Stimulated activated CD8-positive, alpha-beta memory T cell treated with anti-CD3 and anti-CD28 coated beads, Interleukin-7, amount 100 ng/mL, for 1 hour (primary cell): ENCODE results near the gene NR5A2.

Experiments
- DNase-seq, 2 donors: peaks; one replicate each; pipeline ENCODE4 v3.0.0-alpha.2; 2020; ENCODE audit warnings: low read depth in 2 of 2

NR5A2 gene

DNA sequence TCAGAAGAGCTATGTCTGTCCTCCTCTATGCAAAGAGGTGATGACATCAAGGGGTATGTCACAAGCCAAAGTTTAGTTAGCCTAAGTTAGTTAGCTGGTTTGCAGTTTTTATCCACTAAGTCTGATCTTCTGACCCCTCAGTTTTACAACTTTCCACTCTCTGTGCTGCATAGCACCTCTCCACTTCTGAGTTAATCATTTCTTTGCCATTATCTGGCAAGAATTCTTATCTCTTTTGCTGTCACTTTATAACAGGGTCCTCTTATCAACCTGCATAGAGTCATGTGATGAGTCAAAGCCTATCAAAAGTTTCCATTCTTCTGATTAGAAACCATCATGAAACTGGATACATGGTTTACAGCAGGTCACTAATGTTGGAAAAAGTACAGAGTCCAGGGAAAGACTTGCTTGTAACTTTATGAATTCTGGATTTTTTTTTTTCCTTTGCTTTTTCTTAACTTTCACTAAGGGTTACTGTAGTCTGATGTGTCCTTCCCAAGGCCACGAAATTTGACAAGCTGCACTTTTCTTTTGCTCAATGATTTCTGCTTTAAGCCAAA lies at the start of gene NR5A2:
Gene NR5A2 (plus strand): TSS at position 447 of the 560 bp plus-strand sequence. CDS start 138 bp downstream, outside the sequence.
- no peak for DNase-seq

DNA sequence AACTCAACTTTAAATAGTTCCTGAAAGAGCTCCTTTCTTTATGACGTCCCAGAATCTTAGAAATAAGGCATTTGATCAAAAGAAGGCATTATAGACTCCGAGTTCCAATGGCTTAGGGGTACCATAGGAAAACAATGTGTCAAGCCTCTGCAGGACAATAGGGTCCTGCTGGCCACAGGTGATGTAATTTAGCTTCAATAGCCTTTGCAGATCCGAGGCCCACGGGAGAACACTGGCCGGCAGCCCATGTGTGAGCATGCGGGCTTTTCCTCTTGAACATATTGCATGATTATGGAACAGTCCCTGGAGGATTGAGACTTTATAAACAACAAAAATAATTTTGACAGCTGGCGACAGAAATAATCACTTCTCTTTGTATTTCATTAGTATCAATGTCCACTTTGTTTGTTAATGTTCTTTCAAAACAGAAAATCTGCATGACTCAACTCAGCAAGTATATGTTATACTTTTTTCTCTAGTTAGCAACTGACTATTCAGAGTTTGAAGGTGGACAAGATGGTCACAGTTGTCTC lies 49.0 kb upstream of the NR5A2 start:
- DNase-seq = no peak

DNA sequence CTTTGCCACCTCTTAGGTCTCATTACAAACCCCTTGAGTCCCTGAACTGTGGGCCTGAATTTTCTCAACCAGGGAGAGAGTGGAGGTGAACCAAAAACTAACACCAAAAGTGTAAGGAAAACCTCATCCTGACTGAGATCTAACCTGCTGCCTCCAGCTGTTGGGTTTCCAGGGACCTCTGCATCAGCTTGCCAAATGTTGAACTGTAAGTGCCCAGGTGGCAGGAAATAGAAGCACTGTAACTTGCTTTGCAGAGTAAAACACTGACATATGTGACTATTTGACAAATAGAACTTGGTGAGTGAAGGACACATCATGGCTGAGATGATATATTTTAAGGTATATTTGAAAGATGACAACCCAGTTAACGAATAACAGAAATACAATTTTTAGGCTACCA lies 48.4 kb upstream of the NR5A2 start:
- DNase-seq = no peak

DNA sequence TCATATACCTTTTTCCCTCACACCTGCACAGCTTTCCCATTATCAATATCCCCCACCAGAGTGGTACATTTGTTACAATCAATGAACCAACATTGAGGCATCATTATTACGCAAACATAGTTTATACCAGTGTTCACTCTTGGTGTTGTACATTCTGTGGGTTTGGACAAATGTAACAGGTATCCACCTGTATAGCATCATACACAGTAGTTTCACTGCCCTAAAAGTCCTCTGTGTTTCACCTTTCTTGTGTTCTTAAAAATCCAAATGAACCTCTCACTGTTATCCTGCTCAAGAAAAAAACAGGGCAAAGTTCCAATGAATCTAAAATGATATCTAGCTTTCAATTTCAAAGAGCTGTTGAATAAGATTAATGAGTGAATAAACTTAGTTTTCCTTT lies 45.9 kb upstream of the NR5A2 start:
- DNase-seq = no peak

DNA sequence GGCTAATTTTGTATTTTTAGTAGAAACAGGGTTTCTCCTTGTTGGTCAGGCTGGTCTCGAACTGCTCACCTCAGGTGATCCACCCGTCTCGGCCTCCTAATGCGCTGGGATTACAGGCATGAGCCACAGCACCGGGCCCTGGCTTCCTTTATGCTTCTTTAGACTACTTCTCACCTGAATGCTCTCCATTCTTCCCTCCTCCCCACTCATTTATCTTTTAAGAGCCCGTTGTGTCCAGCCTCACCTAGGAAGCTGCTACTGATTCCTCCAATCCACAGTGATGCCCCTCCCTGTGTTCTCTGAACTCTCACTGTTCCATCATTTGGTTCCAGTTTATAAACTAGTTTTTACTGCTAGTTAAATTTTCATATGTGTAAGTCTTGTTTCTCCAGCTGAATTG lies 44.9 kb upstream of the NR5A2 start:
- no peak for DNase-seq

DNA sequence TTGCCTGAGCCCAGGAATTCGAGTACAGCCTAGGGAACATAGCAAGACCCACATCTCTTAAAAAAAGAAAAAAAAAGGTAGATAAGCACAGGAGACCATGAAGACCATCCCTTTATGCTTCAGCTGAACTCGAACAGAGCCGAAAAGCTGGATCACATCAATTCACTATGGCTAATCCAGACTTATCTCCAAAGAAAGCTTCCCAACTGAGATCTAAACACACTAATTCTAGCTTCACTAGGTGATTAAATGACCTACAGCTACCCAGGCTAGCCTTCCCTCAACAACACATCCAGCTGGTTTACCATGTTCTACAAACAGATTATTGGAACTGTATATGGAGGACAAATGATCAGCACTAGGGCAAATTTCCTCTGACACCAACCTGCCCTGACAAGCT lies 44.0 kb upstream of the NR5A2 start:
- DNase-seq = no peak

DNA sequence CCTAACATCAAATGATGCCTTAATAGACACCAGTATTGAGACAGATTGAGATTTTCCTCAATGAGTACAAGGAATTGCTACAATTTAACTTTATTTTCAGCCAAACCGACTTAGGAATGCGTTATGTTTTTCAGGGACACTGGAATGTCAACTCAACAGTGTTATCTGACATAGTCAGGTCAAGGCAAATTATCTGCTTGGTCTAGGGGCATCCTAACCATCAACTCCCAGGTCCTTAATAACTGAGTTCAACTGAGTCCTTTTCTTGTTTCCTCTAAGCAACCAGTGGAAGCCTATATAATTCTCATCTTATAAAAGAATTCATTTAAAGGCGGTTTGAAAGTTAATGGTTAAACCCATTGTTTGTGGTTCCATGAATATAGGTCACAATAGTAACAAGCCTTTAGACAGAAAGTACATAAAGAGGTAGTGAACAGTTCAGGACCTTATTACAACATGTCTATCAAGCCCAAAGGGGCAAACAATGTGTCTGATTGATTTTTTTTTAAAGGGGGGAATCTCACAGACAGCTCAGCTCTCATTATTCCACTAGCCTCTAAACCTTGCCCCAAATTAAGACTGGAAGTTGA lies 32.3 kb upstream of the NR5A2 start:
- DNase-seq = no peak

DNA sequence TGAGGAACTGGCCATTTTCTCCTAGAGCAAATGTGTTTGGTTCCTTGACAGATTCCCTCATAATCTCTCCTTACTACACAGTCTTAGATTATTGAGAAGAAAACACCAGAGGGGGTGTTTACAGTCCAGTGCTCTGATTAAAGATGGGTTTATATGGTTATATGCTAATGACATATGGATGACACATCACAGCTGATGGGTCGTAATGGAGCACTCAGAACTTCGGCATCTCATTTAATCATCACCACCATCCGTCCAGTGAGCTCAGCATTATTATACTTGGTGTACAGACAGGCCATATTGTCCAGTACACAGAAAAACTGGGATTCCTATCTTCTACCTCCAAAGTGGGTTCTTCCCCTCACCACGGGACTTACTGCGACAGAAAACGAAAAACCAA lies 22.3 kb upstream of the NR5A2 start:
- no peak for DNase-seq

DNA sequence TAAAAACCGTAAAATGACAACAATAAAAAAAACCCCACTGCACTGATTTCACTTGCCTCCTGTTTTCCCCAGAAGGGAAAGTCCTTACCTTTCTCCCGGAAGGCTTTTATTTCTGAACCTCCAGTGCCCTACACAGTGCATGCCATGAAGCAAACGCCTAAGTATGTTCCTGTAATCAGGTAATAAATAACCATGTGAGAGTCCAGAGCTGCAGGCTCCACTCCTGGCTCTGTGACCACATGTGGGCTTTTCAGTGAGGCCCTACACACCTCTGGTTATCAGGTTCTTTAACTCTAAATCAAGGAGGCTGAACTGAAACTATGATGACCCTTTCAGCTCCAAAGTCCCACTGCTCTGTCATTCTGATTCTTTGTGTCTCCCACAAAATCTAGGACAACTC lies 20.8 kb upstream of the NR5A2 start:
- DNase-seq = no peak

DNA sequence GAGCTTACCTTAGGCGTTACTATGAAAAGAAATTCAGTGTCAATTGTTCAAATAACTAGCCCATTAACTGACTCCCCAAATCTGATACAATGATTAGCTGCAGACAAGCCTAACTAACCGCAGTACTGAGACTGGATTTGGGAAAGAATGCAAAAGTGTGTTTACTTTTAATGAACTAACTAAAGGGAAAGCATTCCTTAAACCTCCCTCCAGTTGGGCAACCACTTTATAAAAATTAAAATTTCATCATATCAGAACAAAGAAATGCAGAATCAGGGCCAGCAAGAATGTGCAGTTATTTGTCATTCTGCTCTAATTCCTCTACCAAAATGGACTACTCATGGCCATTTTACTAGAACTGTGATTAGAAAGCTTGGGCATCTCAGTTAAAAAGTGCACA lies 11.7 kb upstream of the NR5A2 start:
- DNase-seq = no peak

DNA sequence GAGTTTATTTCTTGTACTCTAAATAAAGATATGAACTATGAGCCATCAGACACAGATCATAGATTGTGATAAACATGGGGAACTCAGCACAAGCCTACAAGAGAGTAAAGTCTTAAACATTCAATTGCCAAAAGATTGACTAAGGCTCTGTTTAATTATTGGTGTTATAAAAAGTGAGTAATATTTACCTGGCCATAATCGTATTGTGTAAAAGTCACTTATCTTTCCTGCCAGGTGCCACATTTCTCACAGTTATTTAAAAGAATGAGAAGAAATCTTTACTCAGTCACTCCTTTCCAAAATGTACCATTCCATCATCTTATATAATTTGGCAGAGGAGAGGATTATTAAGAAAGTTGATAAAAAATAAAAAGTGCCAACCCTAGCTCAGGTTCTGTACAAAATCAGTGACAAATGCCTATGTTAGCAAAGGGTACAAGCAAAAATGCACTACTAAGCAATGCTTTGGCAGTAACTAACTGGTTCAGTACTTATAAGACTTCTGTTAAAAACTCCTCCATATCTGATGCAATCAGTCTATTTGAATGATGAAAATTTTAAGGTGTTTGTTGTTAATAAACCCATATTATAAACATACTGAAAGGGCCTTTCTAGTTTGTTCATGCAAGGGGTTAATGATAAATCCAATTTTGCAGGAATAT lies 5.8 kb upstream of the NR5A2 start:
- DNase-seq = no peak

DNA sequence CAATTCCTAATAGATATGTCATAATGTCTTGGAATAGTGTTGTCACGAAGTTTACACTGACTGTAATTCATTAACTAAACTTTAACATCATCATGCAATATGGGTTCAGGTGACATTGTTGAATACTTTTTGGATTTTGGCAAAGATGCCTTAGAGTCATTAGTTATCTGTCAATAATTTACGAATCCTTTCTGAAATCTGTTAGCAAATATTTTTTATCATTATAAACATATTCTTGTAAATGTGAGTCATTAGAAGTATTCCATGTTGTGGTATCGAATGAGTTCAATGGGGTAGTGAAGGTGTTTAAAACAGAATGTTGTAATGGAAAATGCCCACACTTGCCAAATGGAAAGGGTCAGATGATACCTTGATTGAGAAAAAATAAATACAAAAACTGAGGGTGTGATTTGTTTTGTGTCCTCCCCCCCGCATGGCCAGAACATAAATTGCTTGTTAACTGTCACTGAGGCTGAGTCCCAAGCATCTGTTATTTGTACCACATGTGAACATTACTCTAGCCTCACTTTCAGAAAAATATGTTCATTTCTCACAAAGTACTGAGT lies 5.2 kb upstream of the NR5A2 start:
- no peak for DNase-seq

DNA sequence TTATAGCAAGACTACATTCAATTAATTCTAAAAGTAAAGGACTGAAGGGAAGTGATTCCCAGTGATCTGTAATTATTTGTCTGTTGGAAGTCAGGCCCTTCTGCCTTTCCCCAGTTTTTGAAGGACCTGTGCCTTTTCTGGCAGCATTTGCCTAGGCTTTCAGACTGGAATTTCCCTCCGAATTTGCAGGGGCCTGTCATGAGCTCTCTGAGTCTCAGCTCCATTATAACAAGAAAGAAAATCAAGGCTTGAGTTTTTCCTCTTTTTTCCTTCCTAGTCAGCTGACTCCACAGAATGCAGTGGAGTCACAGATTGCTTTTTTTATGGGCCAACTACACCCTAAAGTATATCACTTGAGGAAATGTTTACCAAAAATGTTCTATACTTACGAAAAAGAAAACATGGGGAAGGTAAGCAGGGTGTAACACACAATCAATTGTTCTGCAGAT lies 1.1 kb downstream of the NR5A2 start:
- no peak for DNase-seq

DNA sequence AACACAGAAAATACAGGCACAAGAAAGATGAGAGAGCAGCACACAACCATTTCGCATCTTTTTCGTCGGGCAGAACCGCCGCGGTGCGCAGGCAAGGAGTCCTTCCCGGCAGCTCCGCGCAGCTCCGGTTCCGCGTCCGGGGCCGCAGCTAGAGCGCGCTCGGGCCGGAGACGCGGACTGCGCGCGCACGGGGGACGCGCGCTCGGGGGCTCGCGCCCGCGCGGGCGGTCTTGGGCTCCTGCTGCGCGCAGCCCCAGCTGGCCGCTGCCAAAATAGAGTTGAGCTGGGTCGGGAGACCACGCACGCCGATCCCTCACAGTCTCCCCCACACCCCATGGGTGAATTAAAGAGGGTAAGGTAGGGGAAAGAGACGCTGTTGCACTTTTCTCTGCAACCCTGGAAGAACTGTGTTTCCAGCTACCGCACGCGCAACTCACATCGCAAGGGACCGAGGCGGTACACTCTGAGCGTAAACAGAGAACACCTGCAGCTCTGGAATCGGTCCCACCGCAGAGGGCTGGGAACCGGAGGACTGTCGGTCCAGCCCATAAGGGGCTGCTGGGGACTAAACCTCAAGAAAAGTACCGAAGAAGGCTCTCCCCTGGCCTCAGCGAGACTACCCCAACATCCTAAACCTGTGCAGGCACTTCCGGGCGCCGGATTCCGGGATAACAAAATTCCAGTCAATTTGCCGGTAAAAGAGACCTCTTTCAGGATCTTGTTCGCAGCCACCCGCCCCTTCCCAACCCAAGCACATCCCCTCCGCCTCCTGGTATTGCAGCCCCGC lies 1.7 kb downstream of the NR5A2 start:
- no peak for DNase-seq

DNA sequence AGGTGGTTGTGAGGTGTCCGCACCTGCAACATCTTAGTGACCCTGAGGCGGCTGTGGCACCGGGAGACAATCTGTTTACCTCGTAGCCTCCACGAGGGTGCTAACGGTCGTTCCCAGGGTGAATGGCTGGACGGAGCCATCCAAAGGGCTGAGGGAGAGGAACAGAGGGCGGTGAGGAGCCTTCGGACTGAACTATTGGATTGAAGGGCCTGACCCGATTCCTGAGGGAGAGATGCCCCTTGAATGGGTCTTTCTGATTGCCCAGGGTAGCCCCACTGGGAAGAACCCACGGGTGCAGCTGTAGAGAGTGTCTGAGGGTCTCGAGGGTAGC lies 2.3 kb downstream of the NR5A2 start:
- DNase-seq = no peak

DNA sequence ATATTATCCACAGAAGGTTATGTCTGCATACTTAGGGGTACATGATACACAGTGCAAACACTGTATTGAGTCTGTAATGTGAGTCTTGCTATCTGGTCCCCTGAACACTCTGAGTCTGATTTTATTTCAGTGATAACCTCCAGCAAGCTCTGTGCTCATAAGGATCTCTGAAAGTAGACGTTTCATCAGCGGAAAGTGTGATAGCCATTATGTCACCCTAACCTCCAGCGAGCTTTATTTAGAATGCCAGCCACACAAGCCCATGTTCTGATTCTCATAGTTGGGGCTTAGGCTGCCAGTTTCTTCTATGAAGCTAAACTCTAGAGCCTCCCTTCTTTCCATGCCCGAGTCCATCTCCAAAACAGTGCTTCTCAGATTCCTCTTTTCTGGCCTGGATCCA lies 3.3 kb downstream of the NR5A2 start:
- DNase-seq = no peak

DNA sequence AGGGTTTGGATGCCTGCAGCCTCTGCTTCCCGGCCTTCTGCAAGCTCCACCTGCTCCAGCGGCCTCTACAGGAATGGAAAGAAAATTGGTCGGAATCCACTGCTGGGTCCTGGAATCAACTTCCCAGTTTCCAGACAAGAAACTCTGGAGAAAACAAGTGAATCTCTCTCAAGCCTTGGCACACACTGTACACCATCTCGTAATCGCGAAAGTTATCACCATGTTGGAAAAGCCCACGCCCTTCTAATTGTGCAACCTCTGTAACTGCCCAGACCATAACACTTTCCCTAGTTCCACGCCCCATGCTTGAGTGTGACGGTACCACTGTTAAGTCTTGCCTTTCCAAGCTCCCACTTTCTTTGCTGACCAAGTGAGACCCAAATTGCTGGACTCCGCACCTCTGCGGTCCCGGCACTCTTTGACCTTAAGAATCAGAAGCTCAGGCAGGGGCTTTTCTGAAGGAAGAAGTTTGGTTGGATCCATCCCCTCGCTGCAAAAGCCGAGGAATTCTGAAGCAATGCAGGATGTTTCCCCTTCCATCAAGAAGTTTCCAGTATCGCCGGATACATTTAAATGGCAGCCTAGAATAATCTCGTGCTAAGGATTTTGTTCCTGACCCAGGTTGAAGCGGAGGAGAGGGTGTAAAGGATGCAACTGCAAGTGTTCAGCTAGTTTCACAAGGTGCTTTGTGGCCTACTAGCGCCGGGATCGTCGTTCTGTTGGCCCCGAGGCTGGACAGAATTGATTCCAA lies 6.2 kb downstream of the NR5A2 start:
- DNase-seq = no peak

DNA sequence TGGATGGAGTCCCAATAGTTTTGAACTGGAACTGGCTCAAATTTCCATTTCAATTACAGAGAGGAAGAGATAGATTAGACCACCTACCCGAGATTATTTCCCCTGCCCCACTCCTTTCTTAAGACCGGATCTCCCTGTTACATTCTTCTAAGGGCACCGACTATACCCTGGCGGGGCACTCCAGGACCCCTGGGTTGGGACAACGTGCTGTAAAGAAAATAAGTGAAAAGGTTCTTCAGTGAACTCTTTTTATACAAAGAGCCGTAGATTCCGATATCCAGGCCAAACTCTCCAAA lies 6.7 kb downstream of the NR5A2 start:
- no peak for DNase-seq

DNA sequence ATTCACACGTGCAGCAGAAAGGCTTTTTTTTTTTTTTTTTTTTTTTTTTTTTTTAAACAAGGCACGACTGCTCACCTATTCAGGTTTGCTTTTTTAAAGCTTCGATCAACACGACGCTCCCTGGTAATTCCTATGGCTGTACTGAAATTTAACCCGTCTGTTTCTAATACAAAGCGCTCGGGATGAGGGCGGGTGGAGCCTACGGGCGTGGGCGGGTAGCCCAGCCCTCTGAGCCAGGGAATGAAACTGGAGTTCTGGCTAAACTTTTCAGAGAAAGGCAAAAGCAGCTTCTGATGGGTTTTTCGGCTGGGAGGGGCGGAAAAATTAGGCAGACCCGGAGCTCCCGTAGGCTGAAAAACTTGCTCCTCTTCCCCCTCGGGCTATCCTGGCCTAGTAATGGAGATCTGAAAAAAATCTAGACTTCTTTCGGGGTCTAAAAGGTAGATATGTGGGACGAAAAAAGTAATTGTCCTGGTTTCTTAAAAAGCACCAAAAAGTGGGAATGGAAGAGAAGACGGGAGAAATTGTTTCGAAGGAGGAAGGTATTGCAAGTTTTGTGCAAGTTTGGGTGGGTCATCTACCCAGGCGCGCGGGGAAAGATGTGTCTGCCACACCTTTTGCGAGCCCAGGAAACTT lies 7.4 kb downstream of the NR5A2 start:
- DNase-seq = no peak

DNA sequence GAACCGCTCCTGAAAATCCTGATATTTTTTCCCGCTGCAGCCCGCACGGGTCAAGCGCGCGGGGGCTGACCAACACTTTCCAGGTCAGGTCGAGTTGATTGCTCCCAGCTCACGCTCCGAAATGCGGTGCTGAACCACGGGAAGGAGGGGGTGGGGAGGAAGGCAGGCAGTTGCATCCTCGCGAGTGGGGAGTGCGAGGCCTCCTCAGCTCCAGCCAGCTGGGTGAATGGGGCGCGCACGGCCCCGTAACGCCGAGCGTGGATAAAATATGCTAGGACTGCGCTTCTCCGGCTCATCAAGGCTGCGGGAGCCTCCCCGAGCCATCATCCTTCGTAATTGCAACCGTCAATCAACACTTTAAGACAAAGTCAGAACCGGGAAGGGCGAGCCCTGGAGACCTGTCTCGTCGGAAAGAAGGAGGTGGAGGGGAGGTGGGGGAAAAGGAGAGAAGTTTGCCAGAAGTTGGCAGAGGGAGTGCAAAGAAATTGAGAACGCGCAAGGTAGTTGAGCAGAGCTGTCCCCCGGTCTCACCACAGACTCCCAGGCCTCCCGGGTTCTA lies 8.0 kb downstream of the NR5A2 start:
- DNase-seq = no peak
